ENCODE results near the gene TRAPPC3.

TRAPPC3 gene

DNA sequence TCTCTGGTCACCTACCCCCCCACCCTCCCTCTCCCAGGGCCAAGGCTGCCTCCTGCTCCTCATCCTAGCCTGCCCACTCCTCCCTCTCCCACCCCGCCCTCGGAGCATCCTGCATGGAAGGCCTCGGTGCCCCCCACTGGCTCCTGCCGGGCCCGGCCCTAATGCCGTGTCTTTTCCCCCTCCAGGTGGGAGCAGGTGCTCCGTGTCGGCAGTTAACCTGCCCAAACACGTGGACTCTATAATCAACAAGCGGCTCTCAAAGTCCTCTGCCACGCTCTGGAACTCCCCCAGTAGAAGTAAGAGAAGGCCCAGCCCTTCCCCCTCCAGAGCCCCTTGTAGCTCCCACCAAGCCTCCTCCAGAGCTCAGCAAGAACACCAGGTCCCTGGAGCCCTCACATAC is 25.4 kb upstream of the TRAPPC3 start:
- H3K27me3 Mint-ChIP-seq: no peaks in the 10 kb centered on the region
- H3K36me3 Mint-ChIP-seq: peaks cover 58% of the 10 kb centered on the region
- CTCF ChIA-PET: interaction anchor here (3.0 kb wide), 1 partner anchor 14 kb away, joined by 16 read pairs; no protein-coding TSS in a partner anchor
- H3K9me3 Mint-ChIP-seq: no peaks in the 10 kb centered on the region
- no peak for DNase-seq
- no peak overlapping the region for H3K27ac Mint-ChIP-seq
- H3K4me1 Mint-ChIP-seq: no peaks in the 10 kb centered on the region
- no peak overlapping the region for H3K4me3 Mint-ChIP-seq

DNA sequence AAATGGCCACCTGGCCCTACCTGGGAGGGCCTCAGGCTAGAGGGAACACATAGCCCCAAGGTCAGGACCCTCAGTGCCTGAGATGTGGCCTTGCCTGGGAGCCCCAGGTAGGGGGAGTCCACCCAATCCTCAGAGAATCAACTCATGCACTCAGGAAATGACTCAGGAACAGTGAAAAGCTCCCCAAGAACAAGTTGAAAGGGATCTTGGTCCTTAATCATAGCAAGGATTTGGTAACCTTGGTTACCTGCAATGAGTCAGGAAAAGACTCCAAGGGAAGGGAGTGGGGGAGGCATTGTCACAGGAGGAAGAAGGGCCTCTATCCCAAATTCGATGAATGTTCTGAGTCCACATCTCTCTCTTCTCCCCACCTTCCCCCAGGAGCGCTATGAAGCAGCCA is 23.7 kb upstream of the TRAPPC3 start:
- Mint-ChIP-seq H3K9me3 (no peaks in the 10 kb centered on the region), H3K27me3 (no peaks in the 10 kb centered on the region), H3K36me3 (peaks cover 57% of the 10 kb centered on the region), H3K27ac (no peak overlapping the region), H3K4me3 (no peak overlapping the region), H3K4me1 (peaks cover 4% of the 10 kb centered on the region)
- DNase-seq: no peak
- CTCF ChIA-PET: interaction anchor here (1.2 to 3.0 kb wide), 3 partner anchors 11 to 23 kb away, joined by 3 to 16 read pairs (median 4); partner anchors contain the start of gene TRAPPC3

DNA sequence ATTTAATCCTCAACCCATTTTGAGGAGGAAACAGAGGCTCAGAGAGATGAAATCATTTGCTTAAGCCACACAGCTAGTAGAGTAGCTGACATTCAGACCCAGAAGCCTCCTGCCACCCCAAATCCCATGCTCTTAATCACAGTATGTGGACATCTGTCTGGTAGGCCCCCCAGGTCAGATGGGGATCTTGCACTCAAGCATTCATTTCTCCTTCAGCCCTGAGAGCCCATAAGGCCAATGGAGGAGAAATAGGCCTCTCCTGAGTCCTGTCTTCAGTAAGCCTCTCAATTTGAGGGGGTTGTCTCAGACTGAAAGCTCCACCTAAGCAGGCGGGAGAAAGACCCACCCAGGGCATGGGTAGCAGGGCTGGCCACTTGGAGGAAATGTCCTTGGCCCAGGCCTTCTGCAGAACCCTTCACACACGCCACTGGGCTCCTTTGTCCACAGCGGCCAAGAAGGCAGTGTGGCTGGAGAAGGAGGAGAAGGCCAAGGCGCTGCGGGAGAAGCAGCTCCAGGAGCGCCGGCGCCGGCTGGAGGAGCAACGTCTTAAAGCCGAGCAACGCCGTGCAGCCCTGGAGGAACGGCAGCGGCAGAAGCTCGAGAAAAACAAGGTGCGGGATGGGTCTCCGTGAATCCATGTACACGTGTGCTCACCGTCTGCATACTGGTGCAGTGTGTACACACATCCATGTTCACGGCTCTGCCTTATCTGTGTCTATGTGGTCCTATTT is 22.9 kb upstream of the TRAPPC3 start:
- Mint-ChIP-seq H3K36me3 (peaks cover 55% of the 10 kb centered on the region), H3K27ac (no peak overlapping the region), H3K4me1 (peaks cover 4% of the 10 kb centered on the region), H3K4me3 (no peak overlapping the region), H3K27me3 (no peaks in the 10 kb centered on the region), H3K9me3 (no peaks in the 10 kb centered on the region)
- CTCF ChIA-PET: interaction anchor here (1.2 to 3.0 kb wide), 3 partner anchors 11 to 23 kb away, joined by 3 to 16 read pairs (median 4); partner anchors contain the start of gene TRAPPC3
- no peak for DNase-seq

DNA sequence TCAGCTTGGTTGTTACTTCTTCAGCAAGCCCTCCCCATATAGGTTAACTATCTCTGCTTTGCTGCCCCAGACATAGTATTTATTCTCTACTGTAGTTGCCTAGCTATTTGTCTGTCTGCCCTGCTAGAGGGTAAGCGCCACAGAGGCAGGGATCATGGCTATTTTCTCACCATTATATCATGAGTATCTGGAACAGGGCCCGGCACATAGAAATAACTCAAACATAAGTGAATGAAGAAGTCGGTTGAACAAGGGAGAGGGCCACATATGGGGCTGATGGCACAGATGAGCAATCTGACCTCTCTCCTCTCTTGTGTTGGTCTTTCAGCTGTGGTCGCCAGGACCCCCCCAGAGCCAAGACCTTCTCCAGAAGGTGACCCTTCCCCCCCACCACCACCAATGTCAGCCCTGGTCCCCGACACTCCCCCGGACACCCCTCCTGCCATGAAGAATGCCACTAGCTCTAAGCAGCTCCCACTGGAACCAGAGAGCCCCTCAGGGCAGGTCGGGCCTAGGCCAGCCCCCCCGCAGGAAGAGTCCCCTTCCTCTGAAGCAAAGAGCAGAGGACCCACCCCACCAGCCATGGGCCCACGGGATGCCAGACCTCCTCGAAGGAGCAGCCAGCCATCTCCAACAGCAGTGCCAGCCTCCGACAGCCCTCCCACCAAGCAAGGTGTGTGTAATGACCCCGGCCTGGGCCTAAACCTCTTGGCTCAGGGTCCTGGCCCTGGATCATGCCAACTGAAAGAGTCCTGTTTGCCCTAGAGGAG is 21.5 kb upstream of the TRAPPC3 start:
- CTCF ChIA-PET: interaction anchor here (1.0 to 3.1 kb wide), 3 partner anchors 10 to 115 kb away, joined by 4 to 10 read pairs (median 7); no protein-coding TSS in a partner anchor
- no peaks in the 10 kb centered on the region for H3K27me3 Mint-ChIP-seq
- H3K36me3 Mint-ChIP-seq: peaks cover 63% of the 10 kb centered on the region
- H3K4me1 Mint-ChIP-seq: peaks cover 14% of the 10 kb centered on the region
- no peaks in the 10 kb centered on the region for H3K9me3 Mint-ChIP-seq
- DNase-seq: no peak
- H3K4me3 Mint-ChIP-seq: no peak overlapping the region
- H3K27ac Mint-ChIP-seq: no peak overlapping the region

DNA sequence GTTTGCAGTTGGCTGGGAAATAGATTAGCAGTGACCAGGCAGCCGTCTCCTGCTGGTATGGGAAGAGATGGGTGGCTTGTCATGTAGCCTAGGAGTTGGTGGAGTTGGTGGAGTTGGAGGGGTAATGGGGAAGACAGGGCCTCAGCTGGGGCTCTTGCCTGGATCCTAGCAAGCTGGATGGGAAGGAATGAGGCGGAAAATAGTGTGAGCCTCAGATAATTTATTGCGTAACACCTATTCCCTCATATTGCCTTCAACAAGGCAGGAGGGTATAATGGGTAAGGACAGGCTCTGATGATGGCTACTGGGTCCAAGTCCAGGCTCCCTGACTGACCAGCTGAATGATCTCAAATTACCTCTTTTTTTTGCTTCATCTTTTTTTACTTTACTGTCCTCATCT is 19.2 kb upstream of the TRAPPC3 start:
- Mint-ChIP-seq H3K36me3 (peaks cover 51% of the 10 kb centered on the region), H3K4me1 (peaks cover 23% of the 10 kb centered on the region), H3K4me3 (no peak overlapping the region), H3K9me3 (no peaks in the 10 kb centered on the region), H3K27me3 (no peaks in the 10 kb centered on the region), H3K27ac (peak overlapping the region; percentile 9)
- CTCF ChIA-PET: interaction anchor here (3.1 kb wide), 1 partner anchor 20 kb away, joined by 10 read pairs; no protein-coding TSS in a partner anchor
- no peak for DNase-seq

DNA sequence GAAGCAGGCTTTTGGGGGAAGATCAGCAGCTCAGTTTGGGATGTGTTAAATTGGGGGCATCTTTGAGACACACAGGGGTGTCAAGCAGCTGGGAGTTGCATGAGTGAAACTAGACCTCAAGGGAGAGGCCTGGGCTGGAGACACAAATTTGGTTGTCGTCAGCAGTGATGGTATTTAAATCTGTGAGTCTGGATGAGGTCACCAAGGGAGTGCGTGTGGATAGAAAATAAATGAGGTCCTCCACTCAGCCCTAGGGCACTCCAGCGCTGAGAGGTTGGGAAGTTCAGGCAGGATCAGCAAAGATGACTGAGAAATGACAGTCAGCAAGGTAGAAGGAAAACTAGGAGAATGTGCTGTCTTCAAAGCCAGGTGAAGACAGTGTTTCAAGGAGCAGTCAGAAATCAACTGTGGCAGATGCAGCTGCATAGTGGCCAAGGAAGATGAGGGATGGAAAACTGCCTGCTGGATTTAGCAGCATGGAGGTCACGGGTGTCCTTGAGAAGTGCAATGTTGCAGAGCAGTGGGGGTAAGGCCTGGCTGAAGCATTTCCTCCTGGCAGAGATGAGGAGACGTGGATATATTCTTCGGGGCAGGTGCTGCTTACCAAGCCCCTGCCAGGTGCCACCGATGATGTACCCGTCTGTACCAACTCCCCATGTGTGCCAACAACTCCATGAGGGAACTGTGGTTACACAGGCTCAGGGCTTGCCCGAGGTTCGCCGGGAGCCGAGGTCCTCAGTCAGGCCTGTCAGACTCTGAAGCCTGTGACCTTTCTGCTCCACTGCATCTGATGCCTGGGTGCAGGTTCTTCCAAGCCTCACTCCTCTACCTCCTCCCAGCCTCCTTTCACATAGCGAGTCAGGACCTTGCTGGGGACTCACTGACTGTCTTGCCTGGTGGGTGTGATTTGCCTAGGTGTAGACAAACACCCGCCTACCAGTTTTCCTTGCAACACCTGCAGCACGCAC is 17.9 kb upstream of the TRAPPC3 start:
- CTCF ChIA-PET: interaction anchor here (2.5 to 8.2 kb wide), 2 partner anchors 18 to 20 kb away, joined by 11 to 70 read pairs; partner anchors contain the start of gene TRAPPC3
- Mint-ChIP-seq H3K27me3 (no peaks in the 10 kb centered on the region), H3K4me3 (no peak overlapping the region), H3K36me3 (peaks cover 47% of the 10 kb centered on the region), H3K9me3 (no peaks in the 10 kb centered on the region), H3K4me1 (peaks cover 36% of the 10 kb centered on the region), H3K27ac (peak overlapping the region; percentile 26)
- DNase-seq: no peak

DNA sequence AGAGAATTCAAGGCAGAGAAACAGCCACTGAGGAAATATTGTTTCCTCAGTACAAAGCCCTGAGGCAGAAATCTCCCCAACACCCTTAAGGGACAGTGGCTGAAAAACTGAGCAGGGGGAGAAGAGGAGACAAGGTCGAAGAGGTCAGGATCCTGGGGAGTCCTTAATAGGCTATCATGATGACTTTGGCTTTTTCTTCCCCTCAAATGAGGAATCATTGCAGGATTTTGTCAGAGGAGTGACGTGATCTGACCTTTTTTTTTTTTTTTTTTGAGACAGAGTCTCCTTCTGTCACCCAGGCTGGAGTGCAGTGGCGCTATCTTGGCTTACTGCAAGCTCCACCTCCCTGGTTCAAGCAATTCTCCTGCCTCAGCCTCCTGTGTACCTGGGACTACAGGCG is 16.9 kb upstream of the TRAPPC3 start:
- Mint-ChIP-seq H3K27me3 (no peaks in the 10 kb centered on the region), H3K27ac (peak overlapping the region; percentile 56), H3K36me3 (peaks cover 47% of the 10 kb centered on the region), H3K4me1 (peaks cover 47% of the 10 kb centered on the region), H3K4me3 (no peak overlapping the region), H3K9me3 (no peaks in the 10 kb centered on the region)
- CTCF ChIA-PET: interaction anchor here (2.5 to 8.2 kb wide), 2 partner anchors 16 to 22 kb away, joined by 11 to 70 read pairs; partner anchors contain the start of gene TRAPPC3
- no peak for DNase-seq

DNA sequence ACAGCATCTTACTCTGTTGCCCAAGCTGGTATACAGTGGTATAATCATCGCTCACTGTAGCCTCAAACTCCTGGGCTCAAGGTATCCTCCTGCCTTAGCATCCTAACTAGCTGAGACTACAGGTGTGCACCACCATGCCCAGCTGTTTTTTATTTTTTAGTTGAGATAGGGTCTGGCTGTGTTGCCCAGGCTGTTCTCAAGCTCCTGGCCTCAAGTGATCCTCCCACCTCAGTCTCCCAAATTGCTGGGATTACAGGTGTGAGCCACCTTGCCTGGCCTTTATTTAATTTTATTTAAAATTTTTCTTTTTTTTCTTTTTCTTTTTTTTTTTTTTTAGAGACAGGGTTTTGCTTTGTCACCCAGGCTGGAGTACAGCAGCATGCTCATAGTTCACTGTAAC is 15.9 kb upstream of the TRAPPC3 start:
- H3K27me3 Mint-ChIP-seq: no peaks in the 10 kb centered on the region
- H3K36me3 Mint-ChIP-seq: peaks cover 49% of the 10 kb centered on the region
- CTCF ChIA-PET: interaction anchor here (2.5 to 8.2 kb wide), 2 partner anchors 15 to 23 kb away, joined by 11 to 70 read pairs; partner anchors contain the start of gene TRAPPC3
- no peaks in the 10 kb centered on the region for H3K9me3 Mint-ChIP-seq
- H3K27ac Mint-ChIP-seq: no peak overlapping the region
- H3K4me1 Mint-ChIP-seq: peaks cover 56% of the 10 kb centered on the region
- no peak for DNase-seq
- H3K4me3 Mint-ChIP-seq: no peak overlapping the region

DNA sequence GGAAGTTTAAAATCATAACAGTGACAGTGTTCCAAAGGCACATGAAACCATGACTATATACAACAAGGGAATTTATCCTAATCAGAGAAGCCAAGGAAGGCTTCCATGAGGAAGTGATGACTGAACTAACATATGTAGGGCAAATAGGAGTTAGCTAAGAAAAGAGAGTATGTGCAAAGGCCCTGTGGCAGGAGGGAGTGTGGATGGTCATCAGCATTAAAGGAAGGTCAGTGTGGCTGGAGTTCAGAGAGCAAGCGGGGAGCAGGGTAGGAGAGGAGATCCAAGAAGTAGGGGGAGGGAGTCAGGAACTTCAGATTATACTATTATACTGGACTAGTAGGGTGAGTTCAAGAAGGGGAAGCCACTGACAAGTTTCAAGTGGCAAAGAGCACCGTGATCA is 15.1 kb upstream of the TRAPPC3 start:
- Mint-ChIP-seq H3K27me3 (no peaks in the 10 kb centered on the region), H3K4me1 (peaks cover 64% of the 10 kb centered on the region), H3K36me3 (peaks cover 54% of the 10 kb centered on the region), H3K9me3 (no peaks in the 10 kb centered on the region), H3K27ac (no peak overlapping the region), H3K4me3 (no peak overlapping the region)
- CTCF ChIA-PET: interaction anchor here (6.1 to 8.2 kb wide), 2 partner anchors 14 to 23 kb away, joined by 70 to 72 read pairs; partner anchors contain the start of gene TRAPPC3
- no peak for DNase-seq

DNA sequence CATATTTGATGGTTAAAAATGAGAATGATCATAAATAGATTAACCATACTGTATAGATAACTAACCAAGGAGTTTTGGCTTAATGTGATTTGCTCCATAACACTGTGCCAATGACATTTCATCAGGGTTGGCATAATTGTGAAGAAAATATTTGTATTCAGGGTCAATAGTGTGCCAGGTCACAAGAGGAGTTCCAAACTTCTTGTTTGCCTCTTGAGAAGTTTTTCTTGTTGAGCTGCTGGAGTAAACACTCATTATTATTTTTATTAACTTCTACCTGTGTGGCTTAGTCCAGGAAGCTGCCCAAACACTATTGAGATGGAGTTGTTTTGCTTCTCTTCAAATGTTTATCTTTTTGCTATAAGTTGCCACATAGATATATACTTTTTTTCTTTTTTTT is 14.1 kb upstream of the TRAPPC3 start:
- no peak overlapping the region for H3K4me3 Mint-ChIP-seq
- peaks cover 56% of the 10 kb centered on the region for H3K36me3 Mint-ChIP-seq
- peak overlapping the region; percentile 91 for H3K27ac Mint-ChIP-seq
- CTCF ChIA-PET: interaction anchor here (1.0 to 8.2 kb wide), 3 partner anchors 13 to 122 kb away, joined by 4 to 72 read pairs (median 70); partner anchors contain the start of gene TRAPPC3
- no peak for DNase-seq
- H3K27me3 Mint-ChIP-seq: no peaks in the 10 kb centered on the region
- H3K9me3 Mint-ChIP-seq: no peaks in the 10 kb centered on the region
- H3K4me1 Mint-ChIP-seq: peaks cover 69% of the 10 kb centered on the region

DNA sequence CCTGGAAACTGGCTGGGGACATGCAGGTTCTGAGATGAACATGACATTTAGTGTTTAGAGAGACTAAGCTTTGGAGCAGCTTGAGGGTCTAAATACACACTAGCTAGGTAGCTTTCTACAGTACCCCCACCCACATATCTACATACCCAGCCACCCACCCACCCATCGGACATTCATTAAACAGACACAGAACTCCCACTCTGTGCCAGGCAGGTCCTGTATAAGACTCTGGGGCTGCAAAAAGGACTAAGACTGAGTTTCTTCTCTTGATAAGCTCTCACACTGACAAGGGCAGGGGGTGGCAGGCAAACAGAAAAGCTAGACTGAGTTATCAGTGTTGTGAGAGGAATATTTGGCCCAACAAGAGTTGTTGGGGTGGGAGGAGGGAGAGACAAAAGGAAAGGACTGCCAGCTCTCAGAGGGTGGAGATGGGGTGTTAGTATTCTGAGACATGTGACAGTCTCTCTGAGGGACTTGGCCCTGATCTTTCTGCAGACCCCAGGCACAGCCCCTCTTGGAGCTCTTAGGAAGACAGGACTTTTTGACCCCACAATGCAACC is 13.5 kb upstream of the TRAPPC3 start:
- peaks cover 60% of the 10 kb centered on the region for H3K36me3 Mint-ChIP-seq
- H3K27ac Mint-ChIP-seq: peak overlapping the region; percentile 91
- peaks cover 73% of the 10 kb centered on the region for H3K4me1 Mint-ChIP-seq
- H3K4me3 Mint-ChIP-seq: peak overlapping the region; percentile 71
- H3K9me3 Mint-ChIP-seq: no peaks in the 10 kb centered on the region
- no peaks in the 10 kb centered on the region for H3K27me3 Mint-ChIP-seq
- CTCF ChIA-PET: interaction anchor here (1.0 to 8.2 kb wide), 3 partner anchors 12 to 123 kb away, joined by 4 to 72 read pairs (median 70); partner anchors contain the start of gene TRAPPC3
- no peak for DNase-seq

DNA sequence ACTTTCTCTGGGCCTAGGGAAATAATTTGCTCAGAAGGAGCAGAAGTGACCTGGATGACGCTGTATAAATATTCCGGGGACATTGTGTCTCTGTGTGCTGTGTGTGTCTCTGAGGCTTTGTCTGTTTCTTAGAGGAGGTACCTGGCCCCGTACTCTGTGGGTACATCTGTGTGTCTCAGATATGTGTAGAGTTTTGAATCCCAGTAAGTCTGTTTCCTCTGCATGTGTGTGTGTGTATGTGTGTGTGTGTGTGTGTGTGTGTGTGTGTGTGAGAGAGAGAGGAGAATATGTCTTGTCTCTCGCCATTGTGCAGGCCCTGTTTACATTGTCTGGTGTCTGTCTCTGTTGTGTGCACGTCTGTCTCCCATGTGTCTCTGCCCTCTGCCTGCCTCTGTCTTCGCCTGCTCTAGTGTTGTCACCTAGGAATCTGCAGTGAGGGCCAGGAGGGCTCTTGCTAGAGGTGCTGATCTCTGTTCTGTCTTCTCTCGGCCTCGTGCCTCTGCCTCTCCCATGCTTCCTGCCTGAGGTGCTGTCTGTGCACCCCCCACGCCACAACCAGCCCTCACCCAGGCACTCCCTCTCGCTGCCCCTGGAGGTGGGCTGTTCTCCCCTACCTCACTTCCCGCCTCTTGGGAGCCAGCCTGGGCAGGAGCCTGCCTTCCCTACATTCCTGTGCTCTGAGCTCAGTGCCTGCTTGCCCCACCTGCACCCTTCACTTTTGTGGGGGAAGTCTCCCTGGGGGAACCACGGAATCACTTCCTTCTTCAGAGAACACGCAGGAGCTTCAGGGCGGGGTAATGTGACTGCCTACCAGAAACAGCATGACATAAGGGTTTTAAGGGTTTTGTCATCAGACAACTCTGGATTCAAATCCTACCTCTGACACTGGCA is 12.6 kb upstream of the TRAPPC3 start:
- CTCF ChIA-PET: interaction anchor here (1.0 to 8.2 kb wide), 6 partner anchors 8 to 145 kb away, joined by 3 to 72 read pairs (median 4); partner anchors contain the start of gene TRAPPC3
- no peaks in the 10 kb centered on the region for H3K9me3 Mint-ChIP-seq
- H3K27ac Mint-ChIP-seq: peak overlapping the region; percentile 91
- H3K36me3 Mint-ChIP-seq: peaks cover 63% of the 10 kb centered on the region
- H3K27me3 Mint-ChIP-seq: no peaks in the 10 kb centered on the region
- peak overlapping the region; percentile 71 for H3K4me3 Mint-ChIP-seq
- peak; percentile 72 for DNase-seq
- H3K4me1 Mint-ChIP-seq: peaks cover 74% of the 10 kb centered on the region
